WI38 (cell line): ENCODE measurements around the gene C1QL4.
A peak's percentile ranks its signal among the peaks of the same experiment; 100 is the strongest.
"Not testable (repeated sequence)": the region's sequence is repeated elsewhere in the genome, so short reads cannot be mapped to it uniquely, and the experiment has no call there.

Source experiments
- H3K4me3 ChIP-seq: 2 replicates; pipeline ENCODE4 v1.5.1; 2011; ENCODE audit warnings: low read depth, mild to moderate bottlenecking, control low read depth, low read length
- CTCF ChIP-seq: IDR thresholded peaks from 2 replicates; pipeline ENCODE4 v1.5.1; 2012; ENCODE audit warnings: low read depth, mild to moderate bottlenecking, control low read depth, low read length

C1QL4 gene

GRCh38 chr12:49335955-49336644 lies 888 bp downstream of the C1QL4 start:
- peak overlapping the region; percentile 56; the same call in 1 of the 2 replicates for H3K4me3 ChIP-seq
- TF ChIP-seq CTCF: no peak

- H3K4me3 ChIP-seq: no peak overlapping the region
- TF ChIP-seq CTCF: no peak
These were observed 1.7 kb downstream of the C1QL4 start for GRCh38 chr12:49335118-49335954.

- no peak overlapping the region for H3K4me3 ChIP-seq
- TF ChIP-seq CTCF: no peak
These were observed 2.3 kb downstream of the C1QL4 start for GRCh38 chr12:49334681-49335080.

- H3K4me3 ChIP-seq: no peak overlapping the region
These were observed 2.8 kb downstream of the C1QL4 start for GRCh38 chr12:49334226-49334625.

DNA sequence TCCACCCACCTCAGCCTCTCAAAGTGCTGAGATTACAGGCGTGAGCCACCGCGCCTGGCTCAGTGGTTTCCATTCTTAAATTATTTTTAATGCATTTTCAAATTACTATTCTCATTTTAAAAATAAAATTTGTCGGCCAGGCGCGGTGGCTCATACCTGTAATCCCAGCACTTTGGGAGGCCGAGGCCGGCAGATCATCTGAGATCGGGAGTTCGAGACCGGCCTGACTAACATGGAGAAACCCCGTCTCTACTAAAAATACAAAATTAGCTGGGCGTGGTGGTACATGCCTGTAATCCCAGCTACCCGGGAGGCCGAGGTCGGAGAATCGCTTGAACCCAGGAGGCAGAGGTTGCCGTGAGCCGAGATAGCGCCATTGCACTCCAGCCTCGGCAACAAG lies 3.2 kb downstream of the C1QL4 start:
- H3K4me3 ChIP-seq: not testable (repeated sequence)

More at GRCh38 chr12:49334226-49334625, 2.8 kb downstream of the C1QL4 start:
- no peak for TF ChIP-seq CTCF

- H3K4me3 ChIP-seq: no peak overlapping the region
- TF ChIP-seq CTCF: no peak
These were observed 4.1 kb downstream of the C1QL4 start for GRCh38 chr12:49332891-49333371.

DNA sequence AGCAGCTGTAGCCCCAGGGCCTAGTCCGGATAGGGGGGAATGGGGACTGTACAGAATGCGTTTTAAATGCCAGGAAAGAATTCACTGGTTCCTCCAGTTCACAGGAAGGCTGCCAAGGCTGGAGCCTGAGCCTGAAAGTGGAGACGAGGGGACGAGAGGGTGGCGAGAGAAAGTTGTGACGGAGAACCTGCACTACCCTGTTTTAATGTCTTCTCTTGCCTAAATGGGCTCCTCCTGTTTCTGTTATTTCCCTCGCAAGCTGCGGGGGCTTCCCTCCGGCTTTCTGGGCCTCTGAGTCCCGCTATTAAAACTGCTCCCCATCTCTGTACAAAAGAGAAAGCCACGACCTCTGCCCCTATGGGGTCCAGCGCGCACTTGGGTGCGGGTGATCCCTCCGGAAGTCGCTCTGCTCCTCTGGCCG lies 4.5 kb downstream of the C1QL4 start:
- TF ChIP-seq CTCF: no peak
- H3K4me3 ChIP-seq: no peak overlapping the region
